Karpas-422 (cell line): ENCODE results near the gene ASB2. TPM values are rescaled to one million over a fixed set of nuclear protein-coding genes. Genes with fewer than 3 reads are reported as not detected.
A peak's percentile ranks its signal among the peaks of the same experiment; 100 is the strongest.

Experiments
- DNase-seq: peaks from one replicate; pipeline ENCODE4 v3.0.0-alpha.2; 2015
- H2AFZ ChIP-seq: fragments of 200-600 bp; sonication (generic); 2 replicates; pipeline ENCODE4 v1.6.1; 2014; ENCODE audit warnings: antibody characterized with exemption, low read length, mixed read lengths
- H3K27ac ChIP-seq: fragments of 200-600 bp; sonication (generic); 2 replicates; pipeline ENCODE4 v1.5.1; 2014; ENCODE audit warnings: mild to moderate bottlenecking, low read length, moderate library complexity
- H3K27me3 ChIP-seq: fragments of 200-600 bp; sonication (generic); 2 replicates; pipeline ENCODE4 v1.6.1; 2014; ENCODE audit warnings: low read length, mixed read lengths
- H3K36me3 ChIP-seq: fragments of 200-600 bp; sonication (generic); 2 replicates; pipeline ENCODE4 v1.6.1; 2014; ENCODE audit warnings: low read length, mixed read lengths; ENCODE audit not compliant: insufficient read depth
- H3K4me1 ChIP-seq: fragments of 200-600 bp; sonication (generic); 2 replicates; pipeline ENCODE4 v1.6.1; 2014; ENCODE audit warnings: mild to moderate bottlenecking, low read length, mixed read lengths
- H3K4me2 ChIP-seq: fragments of 200-600 bp; sonication (generic); 2 replicates; pipeline ENCODE4 v1.6.1; 2014; ENCODE audit warnings: low read length, low read depth, mild to moderate bottlenecking; ENCODE audit not compliant: poor library complexity, severe bottlenecking
- H3K4me3 ChIP-seq: fragments of 200-600 bp; sonication (generic); 2 replicates; pipeline ENCODE4 v1.5.1; 2014; ENCODE audit warnings: mild to moderate bottlenecking, antibody characterized with exemption, low read length, mixed read lengths
- H3K79me2 ChIP-seq: fragments of 200-600 bp; sonication (generic); 2 replicates; pipeline ENCODE4 v1.6.1; 2014; ENCODE audit warnings: mild to moderate bottlenecking, low read length, mixed read lengths
- H3K9ac ChIP-seq: fragments of 200-600 bp; sonication (generic); 2 replicates; pipeline ENCODE4 v1.6.0; 2014; ENCODE audit warnings: low read length
- H3K9me2 ChIP-seq: fragments of 200-600 bp; sonication (generic), shearing (Covaris generic); replicated peaks from 2 replicates; pipeline ENCODE4 v1.6.0; 2014; ENCODE audit warnings: mild to moderate bottlenecking, low read length, moderate library complexity; ENCODE audit not compliant: insufficient read depth
- H3K9me3 ChIP-seq: fragments of 300-700, 200-600 bp; sonication (generic); 2 replicates; pipeline ENCODE4 v1.6.1; 2014; ENCODE audit warnings: low read length, mixed read lengths
- H4K20me1 ChIP-seq: fragments of 200-600 bp; sonication (generic); 2 replicates; pipeline ENCODE4 v1.6.1; 2014; ENCODE audit warnings: mild to moderate bottlenecking, antibody characterized with exemption, low read length, low read depth; ENCODE audit not compliant: insufficient read depth
- total RNA-seq: library from RNA; depleted of rRNA; stranded (reverse); fragments of >200 nt; shearing (Covaris generic); gene quantifications from 2 replicates; pipeline ENCODE4 v1.2.3, GENCODE V29; 2014; ENCODE audit warnings: low replicate concordance

Gene ASB2
- total RNA-seq, 1 experiment from 2014 or later, result 2.3 TPM

DNA sequence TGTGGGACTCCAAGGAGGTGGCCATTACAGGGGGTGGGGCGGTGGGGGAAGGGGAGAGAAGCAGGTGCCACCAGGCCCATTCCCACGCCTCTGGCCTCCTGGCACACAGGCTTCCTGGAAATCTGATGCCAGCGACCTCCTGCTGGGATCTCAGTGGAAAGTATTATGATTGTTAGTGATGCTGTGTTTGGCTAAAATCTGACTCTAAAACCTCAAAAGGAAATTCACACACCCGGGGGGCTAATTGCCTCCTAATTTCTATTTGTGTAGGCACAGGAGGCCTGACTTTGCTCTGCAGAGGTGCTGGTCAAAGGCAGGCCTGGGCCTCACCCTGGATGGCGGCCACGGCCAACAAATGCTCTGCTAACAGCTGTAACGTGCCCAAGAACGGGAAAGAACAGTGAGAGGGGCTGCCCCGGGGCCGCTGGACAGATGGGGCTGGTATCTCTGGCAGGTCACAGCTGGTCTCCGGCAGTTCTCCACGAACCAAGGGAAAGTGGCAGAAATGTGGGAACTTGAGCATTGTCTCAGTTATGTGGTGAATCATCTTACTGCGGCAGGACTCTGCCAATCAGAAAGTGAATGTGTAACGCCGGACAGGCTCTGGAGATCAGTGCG, 35.0 kb downstream of the ASB2 start:
- Histone ChIP-seq H3K79me2 (no peaks in the 10 kb centered on the region), H3K4me2 (no peak overlapping the region), H3K27ac (no peak overlapping the region), H4K20me1 (peaks cover 15% of the 10 kb centered on the region; the same call in 1 of the 2 replicates), H3K4me1 (no peaks in the 10 kb centered on the region), H3K27me3 (no peaks in the 10 kb centered on the region), H2AFZ (no peak overlapping the region), H3K9me3 (no peaks in the 10 kb centered on the region), H3K4me3 (no peak overlapping the region), H3K9me2 (no peaks in the 10 kb centered on the region), H3K9ac (no peak overlapping the region), H3K36me3 (no peaks in the 10 kb centered on the region)
- no peak for DNase-seq

DNA sequence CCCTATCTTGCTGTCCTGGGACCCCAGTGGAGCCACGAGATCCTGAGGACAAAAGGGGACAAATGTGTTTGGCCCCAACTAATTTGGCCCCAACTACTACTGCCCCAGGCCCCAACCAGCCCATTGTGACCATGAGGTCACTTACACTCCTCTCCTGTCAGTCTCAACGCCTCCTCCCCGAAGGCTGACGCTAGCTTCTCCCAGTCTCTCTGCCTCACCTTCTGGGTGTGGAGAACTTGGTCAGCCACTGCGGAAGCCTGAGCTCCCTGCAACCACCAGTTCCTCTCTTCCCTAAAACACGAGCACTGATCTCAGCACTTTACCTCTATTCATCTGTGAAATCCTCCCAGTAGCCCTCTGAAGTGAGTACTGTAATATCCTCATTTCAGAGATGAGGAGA, 35.9 kb downstream of the ASB2 start:
- Histone ChIP-seq H3K4me1 (no peaks in the 10 kb centered on the region), H3K79me2 (no peaks in the 10 kb centered on the region), H3K9ac (no peak overlapping the region), H3K27ac (no peak overlapping the region), H3K9me2 (no peaks in the 10 kb centered on the region), H3K9me3 (no peaks in the 10 kb centered on the region), H3K4me3 (no peak overlapping the region), H3K36me3 (no peaks in the 10 kb centered on the region), H3K27me3 (no peaks in the 10 kb centered on the region), H3K4me2 (no peak overlapping the region), H2AFZ (no peak overlapping the region), H4K20me1 (peaks cover 20% of the 10 kb centered on the region)
- no peak for DNase-seq

DNA sequence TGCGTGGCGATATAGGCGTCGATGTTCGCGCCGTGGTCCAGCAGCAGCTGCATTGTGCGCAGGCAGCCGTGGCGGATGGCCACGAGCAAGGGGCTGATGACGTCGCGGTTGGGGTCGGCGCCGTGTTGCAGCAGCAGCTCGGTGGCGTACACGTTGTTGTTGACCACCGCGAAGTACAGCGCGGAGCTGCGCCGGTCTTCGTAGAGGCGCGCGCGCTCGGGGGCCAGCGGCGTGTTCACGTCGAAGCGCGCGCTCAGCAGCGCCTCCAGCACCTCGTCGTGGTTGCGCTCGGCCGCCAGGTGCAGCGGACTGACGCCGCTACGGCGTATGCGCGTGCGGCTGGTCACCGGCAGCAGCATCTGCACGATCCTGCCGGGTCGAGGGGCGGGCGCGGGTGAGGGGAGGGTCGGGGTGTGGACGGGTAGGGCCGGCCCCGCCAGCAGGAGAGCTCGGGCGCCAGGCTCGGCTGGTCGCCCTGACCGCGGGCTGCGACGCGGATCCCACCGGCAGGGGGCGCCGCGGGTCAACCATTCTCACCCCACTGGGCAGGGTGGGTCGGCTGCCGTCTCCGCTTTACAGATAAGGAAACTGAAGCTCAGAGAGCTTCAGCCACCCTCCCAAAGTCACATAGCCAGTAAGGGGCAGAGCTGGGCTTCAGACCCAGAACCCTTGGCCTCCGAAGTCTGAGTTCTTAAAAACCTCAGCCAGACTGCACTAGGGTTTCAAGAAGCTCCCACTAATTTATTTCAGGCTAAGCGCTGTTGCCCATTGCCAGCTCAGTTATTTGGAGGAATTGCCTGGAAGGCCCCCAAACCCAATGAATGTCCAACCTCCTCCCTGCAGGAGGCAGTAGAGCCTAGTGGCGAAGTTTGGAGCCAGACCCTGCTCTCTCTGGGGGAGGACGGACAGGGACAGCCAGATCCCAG, 36.8 kb downstream of the ASB2 start:
- H3K27ac ChIP-seq, result no peak overlapping the region
- no peaks in the 10 kb centered on the region for H3K9me3 ChIP-seq
- no peak overlapping the region for H3K4me2 ChIP-seq
- H3K9ac ChIP-seq, result no peak overlapping the region
- no peak overlapping the region for H2AFZ ChIP-seq
- no peak overlapping the region for H3K4me3 ChIP-seq
- no peaks in the 10 kb centered on the region for H3K4me1 ChIP-seq
- DNase-seq, result peak; percentile 92
- no peaks in the 10 kb centered on the region for H3K36me3 ChIP-seq
- no peaks in the 10 kb centered on the region for H3K27me3 ChIP-seq
- H3K9me2 ChIP-seq, result no peaks in the 10 kb centered on the region
- peaks cover 20% of the 10 kb centered on the region for H4K20me1 ChIP-seq
- no peaks in the 10 kb centered on the region for H3K79me2 ChIP-seq

DNA sequence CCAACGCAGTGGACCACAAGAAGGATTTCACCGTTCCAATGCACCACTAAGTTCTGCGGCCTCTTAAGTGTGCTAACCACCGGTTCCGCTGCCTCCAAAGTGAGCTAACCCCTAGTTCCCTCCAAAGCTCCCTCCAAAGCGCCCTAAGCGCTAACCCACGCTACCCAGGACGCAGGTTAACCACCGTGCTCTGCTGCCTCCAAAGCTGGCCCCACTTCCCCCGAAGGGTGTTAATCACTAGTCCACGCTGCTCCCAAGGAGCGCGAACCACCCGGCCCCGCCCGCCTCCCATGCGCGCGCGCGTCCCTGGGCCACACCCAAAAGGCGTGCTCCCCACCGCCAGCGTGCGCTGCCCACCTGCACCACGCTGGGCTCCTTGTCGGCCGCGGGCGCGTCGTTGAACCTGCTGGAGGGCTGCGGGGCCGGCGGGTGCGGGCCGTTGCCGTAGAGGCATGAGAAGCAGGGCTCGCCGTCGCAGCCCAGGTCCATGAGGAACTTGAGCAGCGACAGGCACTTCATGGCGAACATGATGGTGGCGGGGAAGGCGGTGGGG, 37.5 kb downstream of the ASB2 start:
- Histone ChIP-seq H3K9me2 (no peaks in the 10 kb centered on the region), H3K9me3 (no peaks in the 10 kb centered on the region), H3K9ac (no peak overlapping the region), H3K4me3 (no peak overlapping the region), H3K27ac (no peak overlapping the region), H3K36me3 (no peaks in the 10 kb centered on the region), H3K79me2 (no peaks in the 10 kb centered on the region), H4K20me1 (peaks cover 20% of the 10 kb centered on the region), H3K4me2 (no peak overlapping the region), H3K4me1 (no peaks in the 10 kb centered on the region), H3K27me3 (no peaks in the 10 kb centered on the region), H2AFZ (no peak overlapping the region)
- no peak for DNase-seq

DNA sequence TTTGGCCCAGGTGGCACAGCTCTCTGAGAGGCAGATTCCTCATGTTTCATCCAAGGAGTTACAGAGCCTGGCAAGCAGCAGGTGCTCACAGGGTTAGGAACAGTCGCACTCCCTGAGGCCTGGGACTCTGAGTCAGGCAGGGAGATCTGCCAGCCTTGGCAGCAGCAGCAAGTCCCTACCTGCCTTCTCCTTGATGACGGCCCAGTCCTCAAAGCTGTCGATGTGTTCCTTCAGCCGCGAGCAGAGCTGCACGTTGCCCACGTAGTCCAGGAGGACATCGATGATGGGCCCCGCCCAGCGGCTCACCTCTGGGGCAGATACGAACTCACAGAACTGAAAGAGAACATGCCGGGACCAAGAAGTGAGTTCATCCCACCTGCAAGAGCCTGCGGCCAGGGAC, 38.9 kb downstream of the ASB2 start:
- no peaks in the 10 kb centered on the region for H3K36me3 ChIP-seq
- no peak overlapping the region for H2AFZ ChIP-seq
- H3K79me2 ChIP-seq, result no peaks in the 10 kb centered on the region
- no peak overlapping the region for H3K9ac ChIP-seq
- H4K20me1 ChIP-seq, result peaks cover 20% of the 10 kb centered on the region
- H3K9me3 ChIP-seq, result no peaks in the 10 kb centered on the region
- no peak overlapping the region for H3K27ac ChIP-seq
- no peaks in the 10 kb centered on the region for H3K4me1 ChIP-seq
- DNase-seq, result no peak
- H3K4me2 ChIP-seq, result no peak overlapping the region
- H3K27me3 ChIP-seq, result no peaks in the 10 kb centered on the region
- H3K4me3 ChIP-seq, result no peak overlapping the region
- no peaks in the 10 kb centered on the region for H3K9me2 ChIP-seq

DNA sequence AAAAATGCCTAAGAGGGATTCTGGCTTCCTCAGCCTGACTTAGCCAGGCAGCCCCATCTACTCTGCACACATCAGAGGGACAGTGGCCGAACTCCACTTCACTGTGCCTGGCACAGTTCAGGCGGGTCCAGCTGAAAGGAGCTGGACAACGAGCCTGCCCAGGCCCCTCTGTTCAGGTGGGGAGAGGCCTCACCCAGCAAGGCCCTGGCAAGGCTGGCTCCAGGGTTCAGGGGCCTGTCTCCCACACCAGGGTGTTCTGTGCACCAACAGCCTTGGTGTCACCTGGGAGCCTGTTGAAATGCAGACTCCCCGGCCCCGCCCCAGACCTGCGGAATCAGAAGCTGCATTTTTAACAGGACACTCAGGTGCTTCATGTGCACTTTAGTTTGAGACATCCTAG, 39.4 kb downstream of the ASB2 start:
- H3K9ac ChIP-seq, result no peak overlapping the region
- H3K4me1 ChIP-seq, result no peaks in the 10 kb centered on the region
- H3K9me3 ChIP-seq, result no peaks in the 10 kb centered on the region
- no peaks in the 10 kb centered on the region for H3K79me2 ChIP-seq
- no peaks in the 10 kb centered on the region for H3K27me3 ChIP-seq
- H3K4me3 ChIP-seq, result no peak overlapping the region
- H2AFZ ChIP-seq, result no peak overlapping the region
- DNase-seq, result no peak
- H3K27ac ChIP-seq, result no peak overlapping the region
- H3K4me2 ChIP-seq, result no peak overlapping the region
- H3K36me3 ChIP-seq, result no peaks in the 10 kb centered on the region
- H4K20me1 ChIP-seq, result peaks cover 20% of the 10 kb centered on the region
- H3K9me2 ChIP-seq, result no peaks in the 10 kb centered on the region

DNA sequence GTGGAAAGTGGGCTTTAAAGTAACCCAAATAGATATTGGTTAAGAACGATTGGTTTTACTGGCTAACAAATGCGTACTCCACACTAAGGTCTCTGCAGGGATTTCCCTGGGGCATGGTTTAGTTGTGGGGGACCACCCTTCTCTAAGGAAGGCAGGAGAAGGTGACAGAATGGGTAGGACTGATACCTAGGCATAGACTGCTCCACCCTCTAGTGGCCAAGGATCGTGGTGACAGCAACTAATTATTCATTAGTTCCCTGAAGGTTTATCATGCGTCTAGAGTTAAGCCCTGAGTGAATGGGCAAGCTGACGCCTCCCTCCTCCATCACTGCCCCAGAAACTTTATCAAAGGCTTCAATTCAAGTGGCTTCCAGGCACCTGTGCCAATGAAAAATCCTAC, 40.1 kb downstream of the ASB2 start:
- Histone ChIP-seq H3K36me3 (no peaks in the 10 kb centered on the region), H3K4me1 (no peaks in the 10 kb centered on the region), H4K20me1 (peaks cover 20% of the 10 kb centered on the region), H2AFZ (no peak overlapping the region), H3K9me2 (no peaks in the 10 kb centered on the region), H3K27me3 (no peaks in the 10 kb centered on the region), H3K4me2 (no peak overlapping the region), H3K4me3 (no peak overlapping the region), H3K27ac (no peak overlapping the region), H3K9ac (no peak overlapping the region), H3K9me3 (no peaks in the 10 kb centered on the region), H3K79me2 (no peaks in the 10 kb centered on the region)
- peak; percentile 88 for DNase-seq

DNA sequence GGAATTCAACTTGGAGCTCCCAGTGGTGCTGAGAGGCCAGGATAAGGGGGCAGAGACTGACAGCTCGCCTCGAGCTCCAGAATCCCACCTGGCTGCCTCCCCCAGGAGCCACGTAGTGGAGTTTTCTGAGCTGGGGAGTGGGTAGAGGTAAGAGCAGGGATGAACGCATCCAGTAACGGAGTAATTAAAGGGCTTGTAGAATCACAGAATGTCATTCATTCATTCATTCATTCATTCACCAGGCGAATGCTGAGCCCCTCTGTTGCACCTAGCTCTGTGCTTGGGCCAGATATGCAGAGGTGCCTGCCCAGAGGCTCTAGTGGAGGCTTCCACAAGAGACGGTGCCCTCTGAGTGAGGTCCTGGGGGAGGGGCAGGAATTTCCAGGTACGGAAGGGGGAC, 41.2 kb downstream of the ASB2 start:
- Histone ChIP-seq H3K9me3 (no peaks in the 10 kb centered on the region), H3K4me1 (no peaks in the 10 kb centered on the region), H3K27ac (no peak overlapping the region), H3K79me2 (no peaks in the 10 kb centered on the region), H2AFZ (no peak overlapping the region), H3K9ac (no peak overlapping the region), H3K4me2 (no peak overlapping the region), H3K36me3 (no peaks in the 10 kb centered on the region), H3K27me3 (no peaks in the 10 kb centered on the region), H3K4me3 (no peak overlapping the region), H3K9me2 (no peaks in the 10 kb centered on the region), H4K20me1 (peaks cover 15% of the 10 kb centered on the region)
- no peak for DNase-seq
